Aorta (tissue), 5 donors: ENCODE measurements around the gene SYNE1. TPM values are rescaled to one million over a fixed set of nuclear protein-coding genes. Genes with fewer than 3 reads are reported as not detected.

Experiments used
- ATAC-seq: fragments of 200-7000 bp; cut with Tn5 transposase; one replicate; pipeline ENCODE4 v1.9.1; 2022; ENCODE audit warnings: moderate library complexity; ENCODE audit not compliant: low FRiP score
- DNase-seq, 2 donors: peaks; one replicate each; pipeline ENCODE4 v3.0.0-alpha.2; 2020
- H3K27ac ChIP-seq, 2 donors: one replicate each; pipeline ENCODE4 v1.5.1; 2013; ENCODE audit warnings: low read length in 2 of 2, mild to moderate bottlenecking in 2 of 2, moderate library complexity in 2 of 2, control low read depth in 1 of 2, inconsistent platforms in 1 of 2, low read depth in 1 of 2
- H3K27me3 ChIP-seq, 2 donors: one replicate each; pipeline ENCODE4 v1.6.1; 2013; ENCODE audit warnings: control low read depth in 1 of 2, low read length in 1 of 2, mild to moderate bottlenecking in 1 of 2, moderate library complexity in 1 of 2; ENCODE audit not compliant: insufficient read depth in 2 of 2, control insufficient read depth in 1 of 2
- H3K36me3 ChIP-seq, 2 donors: one replicate each; pipeline ENCODE4 v1.6.1; 2013; ENCODE audit warnings: control low read depth in 1 of 2, low read length in 1 of 2, mild to moderate bottlenecking in 1 of 2; ENCODE audit not compliant: insufficient read depth in 2 of 2, control insufficient read depth in 1 of 2
- H3K4me1 ChIP-seq, 2 donors: one replicate each; pipeline ENCODE4 v1.6.1; 2013; ENCODE audit warnings: low read length in 2 of 2, control low read depth in 1 of 2, mild to moderate bottlenecking in 1 of 2, moderate library complexity in 1 of 2; ENCODE audit not compliant: insufficient read depth in 2 of 2, control insufficient read depth in 1 of 2
- H3K4me3 ChIP-seq, 2 donors: one replicate each; pipeline ENCODE4 v1.5.1; 2013; ENCODE audit warnings: low read length in 2 of 2, control low read depth in 1 of 2, mild to moderate bottlenecking in 1 of 2
- H3K9me3 ChIP-seq: one replicate; pipeline ENCODE4 v1.6.1; 2013; ENCODE audit warnings: mild to moderate bottlenecking, low read length; ENCODE audit not compliant: control insufficient read depth
- WGBS, 2 donors: extraction: QIAGEN DNeasy Blood & Tissue Kit; methylation state at CpG; one replicate each; pipeline ENCODE4 v1.1.7; 2013; 5-methylcytosine and 5-hydroxymethylcytosine counted together
- intact Hi-C, 2 donors: fragments of 100-400 bp; cut with DNase I; formaldehyde crosslinking; loops; one replicate each; pipeline versions ENCODE4 v1.14.2 to v1.15.0; 2022
- polyA plus RNA-seq, 2 donors: library from polyadenylated mRNA; stranded (reverse); fragments of 200-250 nt; gene quantifications; one replicate each; pipeline ENCODE4 v1.2.3, GENCODE V29; 2013
- total RNA-seq, 2 donors: library from RNA; stranded (reverse); fragmentation: NEBNext Ultra II Directional; extraction: Animal tissue kit (Norgen Biotek cat#: 25700); gene quantifications; one replicate each; pipeline ENCODE4 v1.2.1, GENCODE V29; 2021
- donor health status: healthy with polysubstance abuse.
- donor health status: Bipolar disorder and iron deficiency.
- donor health status: DM: no; HTN: no; CAD: no.
- donor health status: DM: no; HTN: no; CAD: no.
- donor health status: DM: yes; HTN: yes; CAD: no.

The SYNE1 gene
- total and polyA plus RNA-seq, 4 donors: 54.3 to 356 (median 221) TPM

DNA sequence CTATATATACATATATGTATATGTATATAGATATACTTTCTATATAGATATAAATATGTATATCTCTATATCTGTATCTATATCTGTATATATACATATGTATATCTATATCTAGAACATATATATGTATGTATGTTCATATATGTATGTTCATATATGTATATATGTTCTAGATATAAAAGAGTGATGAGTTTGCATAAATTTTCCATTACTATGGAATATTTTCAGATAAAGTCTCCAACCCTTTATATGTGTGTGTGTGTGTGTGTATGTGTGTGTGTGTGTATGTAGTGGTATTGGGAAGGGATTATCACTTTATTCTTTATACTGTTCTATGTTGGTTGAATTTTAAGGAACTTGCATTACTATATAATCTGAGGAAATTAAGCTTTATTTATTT is 33.3 kb downstream of the SYNE1 start:
- Histone ChIP-seq H3K27ac (no peak overlapping the region), H3K36me3 (no peaks in the 10 kb centered on the region), H3K4me3 (no peak overlapping the region), H3K9me3 (no peaks in the 10 kb centered on the region), H3K4me1 (no peaks in the 10 kb centered on the region), H3K27me3 (no peaks in the 10 kb centered on the region)
- no peak for ATAC-seq
- intact Hi-C loops: no loop called here
- DNase-seq: no peak

DNA sequence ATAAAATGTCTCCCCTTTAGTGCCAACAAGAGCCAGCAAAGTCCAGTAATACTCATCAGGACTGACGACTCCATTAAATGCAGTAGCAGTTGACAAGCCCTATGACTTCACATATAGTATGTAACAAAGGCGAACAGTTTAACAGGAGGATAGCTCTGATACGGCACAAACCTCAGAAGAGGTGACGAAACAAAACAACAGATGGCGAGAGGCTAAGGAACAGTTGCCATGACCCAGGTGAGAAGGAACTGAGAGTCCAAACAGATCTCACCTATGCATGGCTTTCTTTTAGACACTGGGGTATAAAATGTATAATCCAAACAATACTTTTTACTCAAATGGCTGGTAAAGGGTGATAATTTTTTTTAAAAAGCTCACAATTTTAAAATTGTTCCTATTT is 37.1 kb downstream of the SYNE1 start:
- Histone ChIP-seq H3K4me1 (no peaks in the 10 kb centered on the region), H3K27ac (no peak overlapping the region), H3K36me3 (no peaks in the 10 kb centered on the region), H3K9me3 (no peaks in the 10 kb centered on the region), H3K27me3 (no peaks in the 10 kb centered on the region), H3K4me3 (no peak overlapping the region)
- intact Hi-C loops: no loop called here
- 85% methylated on average over 5 of the region's 5 CpGs for WGBS, 2 donors
- no peak for ATAC-seq
- DNase-seq: no peak

DNA sequence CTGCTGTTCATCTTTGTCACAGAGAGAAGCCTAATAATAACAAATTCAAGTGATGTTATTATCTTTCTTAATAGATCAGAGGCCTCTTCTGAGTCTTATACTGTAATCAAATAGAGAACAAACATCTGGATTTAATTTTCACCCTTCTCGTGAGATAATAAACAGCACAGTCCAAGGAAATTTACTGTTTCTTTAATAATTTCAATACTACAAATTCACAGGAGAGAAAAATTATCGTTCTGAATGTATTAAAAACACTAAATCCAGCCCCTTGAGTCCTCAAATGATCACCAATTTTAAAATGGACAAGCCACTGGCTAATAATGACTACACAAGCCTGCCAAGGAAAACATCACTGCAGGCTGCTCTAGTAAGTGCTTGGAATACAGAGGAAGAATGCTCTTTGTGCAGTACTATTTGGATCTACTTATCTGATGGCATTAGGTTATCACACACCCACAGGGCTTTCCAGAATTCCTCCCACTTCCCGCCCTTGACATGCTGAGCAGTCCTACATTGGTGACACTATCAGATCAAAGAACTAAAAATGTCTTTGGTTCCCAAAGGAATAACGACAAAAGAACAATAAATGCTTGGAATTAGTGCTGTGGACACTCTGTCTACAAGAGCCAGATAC is 38.1 kb downstream of the SYNE1 start:
- intact Hi-C loops: no loop called here
- H3K4me1 ChIP-seq: no peaks in the 10 kb centered on the region
- ATAC-seq (peak; percentile 71), DNase-seq (no peak)
- no peaks in the 10 kb centered on the region for H3K9me3 ChIP-seq
- WGBS, 2 donors: 26 to 36% methylated on average over 4 of the region's 4 CpGs
- H3K36me3 ChIP-seq: no peaks in the 10 kb centered on the region
- no peaks in the 10 kb centered on the region for H3K27me3 ChIP-seq
- no peak overlapping the region for H3K4me3 ChIP-seq
- H3K27ac ChIP-seq: no peak overlapping the region

DNA sequence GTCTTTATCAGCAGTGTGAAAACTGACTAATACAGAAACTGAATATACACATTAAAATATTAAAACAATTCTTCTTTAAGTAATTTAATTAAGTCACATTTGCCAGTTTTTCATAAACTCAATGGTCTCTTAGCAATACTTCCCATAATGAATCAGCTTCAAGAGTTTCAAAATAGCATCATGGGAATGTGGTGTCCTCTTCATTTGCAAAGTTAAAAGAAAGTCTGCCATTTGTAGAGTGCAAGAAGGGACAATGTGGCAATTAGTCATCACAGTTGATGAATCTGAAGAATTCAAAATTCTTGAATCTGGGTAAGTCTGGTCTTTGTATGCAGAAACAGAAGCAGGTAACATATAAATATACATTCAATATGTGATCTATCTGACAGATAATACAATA is 38.7 kb downstream of the SYNE1 start:
- ATAC-seq (no peak), DNase-seq (no peak)
- no peaks in the 10 kb centered on the region for H3K36me3 ChIP-seq
- H3K4me3 ChIP-seq: no peak overlapping the region
- no peaks in the 10 kb centered on the region for H3K27me3 ChIP-seq
- no peaks in the 10 kb centered on the region for H3K4me1 ChIP-seq
- intact Hi-C loops: no loop called here
- no peaks in the 10 kb centered on the region for H3K9me3 ChIP-seq
- H3K27ac ChIP-seq: no peak overlapping the region

DNA sequence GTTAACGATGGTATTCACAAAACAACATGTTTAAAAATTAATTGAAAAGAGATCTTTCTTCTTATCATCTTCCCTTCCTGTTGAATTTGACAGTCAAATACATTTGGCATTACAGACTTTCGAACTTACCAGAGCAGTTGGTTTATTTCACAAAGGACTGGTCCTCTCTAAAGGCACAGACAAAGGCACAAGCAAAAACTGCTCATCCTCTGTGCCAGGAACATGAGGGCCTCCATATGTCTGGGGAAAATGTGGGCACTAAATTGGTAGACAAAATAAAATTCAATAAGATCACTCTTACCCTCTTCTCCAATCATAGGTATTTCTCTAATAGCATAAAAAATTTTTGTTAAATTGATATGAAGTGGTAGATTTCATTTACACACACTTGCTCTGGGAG is 40.4 kb downstream of the SYNE1 start:
- Histone ChIP-seq H3K4me3 (no peak overlapping the region), H3K4me1 (no peaks in the 10 kb centered on the region), H3K9me3 (no peaks in the 10 kb centered on the region), H3K27ac (no peak overlapping the region), H3K27me3 (no peaks in the 10 kb centered on the region), H3K36me3 (no peaks in the 10 kb centered on the region)
- intact Hi-C loops: no loop called here
- WGBS, 2 donors: 82 to 86% methylated on average over 2 of the region's 2 CpGs
- ATAC-seq (no peak), DNase-seq (no peak)

DNA sequence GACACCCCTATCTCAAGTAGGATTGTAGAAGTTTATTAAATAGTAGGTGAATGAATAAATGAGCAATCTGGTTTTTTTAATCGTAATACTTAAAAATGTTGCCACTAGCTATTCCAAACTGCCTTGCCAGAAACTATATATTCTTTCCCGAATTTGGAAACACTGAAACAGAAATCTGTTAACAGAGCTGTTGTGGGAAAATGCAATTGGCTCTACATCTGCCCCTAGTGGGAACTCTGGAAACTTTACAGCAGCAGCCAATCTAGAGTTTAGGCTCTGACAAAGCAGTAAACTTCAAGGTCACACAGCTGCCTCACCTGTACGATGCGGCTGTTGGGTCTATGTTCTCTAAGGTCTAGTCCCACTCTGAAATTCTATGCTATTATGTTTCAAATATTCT is 41.7 kb downstream of the SYNE1 start:
- intact Hi-C loops: no loop called here
- Histone ChIP-seq H3K27me3 (no peaks in the 10 kb centered on the region), H3K27ac (no peak overlapping the region), H3K4me1 (no peaks in the 10 kb centered on the region), H3K9me3 (no peaks in the 10 kb centered on the region), H3K4me3 (no peak overlapping the region), H3K36me3 (no peaks in the 10 kb centered on the region)
- DNase-seq: no peak
- peak; percentile 39 for ATAC-seq
- WGBS, 2 donors: 25 to 30% methylated on average over 4 of the region's 4 CpGs

DNA sequence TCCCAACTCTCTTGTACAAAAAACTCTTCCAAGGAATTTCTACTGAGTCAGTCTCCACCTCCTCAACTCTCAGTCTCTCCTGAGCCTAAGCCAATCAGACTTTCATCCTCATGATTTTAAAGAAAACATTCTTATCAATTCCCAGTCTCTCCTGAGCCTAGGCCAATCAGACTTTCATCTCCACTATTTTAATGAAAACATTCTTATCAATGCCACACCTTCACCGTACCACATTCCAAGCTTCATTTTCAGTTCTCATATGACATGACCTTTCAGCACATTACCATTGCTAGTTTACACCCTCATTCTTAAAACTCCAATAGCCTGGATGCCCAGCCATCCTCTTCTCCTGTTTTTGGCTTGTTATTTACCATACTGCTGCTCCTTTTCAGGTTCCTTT is 42.5 kb downstream of the SYNE1 start:
- Histone ChIP-seq H3K4me3 (no peak overlapping the region), H3K27ac (no peak overlapping the region), H3K9me3 (no peaks in the 10 kb centered on the region), H3K36me3 (no peaks in the 10 kb centered on the region), H3K4me1 (no peaks in the 10 kb centered on the region), H3K27me3 (no peaks in the 10 kb centered on the region)
- intact Hi-C loops: no loop called here
- WGBS, 2 donors: 58 to 82% methylated on average over 1 of the region's 1 CpG
- DNase-seq: no peak
- ATAC-seq: no peak

DNA sequence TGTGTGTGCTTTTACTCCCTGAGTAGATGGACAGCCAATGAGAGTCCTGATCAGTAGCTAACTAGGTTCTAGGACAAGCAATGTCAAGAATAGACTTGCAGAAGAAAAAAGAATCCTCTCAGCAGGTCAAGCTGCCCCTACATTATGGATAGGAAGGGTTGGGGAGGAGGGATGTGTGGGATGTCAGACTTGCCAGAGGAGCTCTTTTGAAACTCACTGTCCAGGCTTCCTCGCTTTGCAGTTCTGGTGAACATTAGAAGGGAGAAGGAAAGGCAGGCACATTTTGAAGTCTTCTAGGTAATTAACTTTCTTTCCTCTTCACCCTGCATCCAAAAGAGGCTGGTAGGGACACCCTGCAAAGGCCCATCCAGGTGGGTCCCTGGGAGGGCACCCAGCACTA is 48.7 kb downstream of the SYNE1 start:
- Histone ChIP-seq H3K36me3 (no peaks in the 10 kb centered on the region), H3K4me3 (no peak overlapping the region), H3K9me3 (no peaks in the 10 kb centered on the region), H3K27ac (no peak overlapping the region), H3K4me1 (no peaks in the 10 kb centered on the region), H3K27me3 (no peaks in the 10 kb centered on the region)
- 90 to 93% methylated on average over 1 of the region's 1 CpG for WGBS, 2 donors
- intact Hi-C loops: no loop called here
- ATAC-seq (no peak), DNase-seq (no peak)

DNA sequence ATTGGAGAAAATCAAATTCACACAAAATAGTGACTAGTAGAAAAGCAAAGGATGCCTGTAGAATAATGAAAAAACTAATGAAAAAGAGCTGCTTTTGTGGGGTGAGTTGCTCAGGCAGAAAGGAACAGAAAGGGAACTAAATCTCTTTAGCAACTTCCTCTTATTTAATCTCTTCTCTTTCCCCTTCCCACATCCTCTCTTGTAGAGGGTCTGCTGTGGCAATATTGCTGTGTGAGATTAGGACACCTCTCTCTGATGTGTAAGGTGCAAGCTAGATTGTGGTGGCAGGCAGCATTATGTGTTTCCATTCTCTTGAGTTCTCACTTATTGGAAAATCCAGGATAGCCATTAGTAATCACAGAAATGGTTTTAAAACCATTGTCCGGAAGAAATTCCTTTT is 49.7 kb downstream of the SYNE1 start:
- H3K9me3 ChIP-seq: no peaks in the 10 kb centered on the region
- H3K4me3 ChIP-seq: no peak overlapping the region
- no peaks in the 10 kb centered on the region for H3K27me3 ChIP-seq
- 89 to 95% methylated on average over 1 of the region's 1 CpG for WGBS, 2 donors
- ATAC-seq (no peak), DNase-seq (no peak)
- no peaks in the 10 kb centered on the region for H3K36me3 ChIP-seq
- H3K4me1 ChIP-seq: no peaks in the 10 kb centered on the region
- H3K27ac ChIP-seq: no peak overlapping the region
- intact Hi-C loops: no loop called here
